ENCODE measurements around the gene SYT10. TPM values are rescaled to one million over a fixed set of nuclear protein-coding genes. Genes with fewer than 3 reads are reported as not detected.

The SYT10 gene, protein sequence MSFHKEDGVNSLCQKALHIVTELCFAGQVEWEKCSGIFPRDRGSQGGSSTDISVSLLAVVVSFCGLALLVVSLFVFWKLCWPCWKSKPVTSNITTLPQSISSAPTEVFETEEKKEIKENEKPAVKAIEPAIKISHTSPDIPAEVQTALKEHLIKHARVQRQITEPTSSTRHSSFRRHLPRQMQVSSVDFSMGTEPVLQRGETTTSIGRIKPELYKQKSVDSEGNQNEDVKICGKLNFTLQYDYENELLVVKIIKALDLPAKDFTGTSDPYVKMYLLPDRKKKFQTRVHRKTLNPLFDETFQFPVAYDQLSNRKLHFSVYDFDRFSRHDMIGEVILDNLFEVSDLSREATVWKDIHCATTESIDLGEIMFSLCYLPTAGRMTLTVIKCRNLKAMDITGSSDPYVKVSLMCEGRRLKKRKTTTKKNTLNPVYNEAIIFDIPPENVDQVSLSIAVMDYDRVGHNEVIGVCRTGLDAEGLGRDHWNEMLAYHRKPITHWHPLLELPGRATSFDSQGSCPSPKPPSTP
- not detected in 2 replicates for total RNA-seq
- not detected in 2 replicates for polyA plus RNA-seq
- polyA plus RNA-seq (2012) = not detected in 2 replicates
- polyA minus RNA-seq (ENCODE audit: low replicate concordance) = not detected in 2 replicates

DNA sequence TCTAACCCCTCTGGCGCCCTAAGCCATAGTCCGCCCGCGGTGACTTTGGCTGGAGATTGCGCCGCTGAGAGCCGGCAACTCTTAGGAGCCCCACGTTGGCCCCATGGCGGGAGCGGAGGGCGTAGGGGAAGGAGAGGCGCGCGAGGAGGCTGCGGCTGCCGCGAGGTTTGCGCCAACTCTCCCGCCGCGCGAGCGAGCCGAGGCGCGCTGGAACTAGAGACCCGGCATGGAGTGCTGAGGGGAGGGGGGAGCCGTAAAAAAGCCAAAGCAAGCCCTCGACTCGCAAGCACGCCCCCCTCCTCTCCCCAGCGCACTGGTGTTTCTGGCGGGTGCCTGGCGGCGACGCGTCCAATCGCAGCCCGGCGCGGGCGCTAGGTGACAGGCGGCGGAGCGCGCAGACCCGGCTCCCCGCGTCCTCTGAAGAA lies at the start of gene SYT10:
TSS of gene SYT10 (minus strand) at position 233 of the 425 bp plus-strand sequence. CDS start 297 bp downstream, outside the sequence.
- peak within 1 kb of the TSS; percentile 73 for H2AFZ ChIP-seq (ENCODE audit: low read length)
- H3K9me3 ChIP-seq (ENCODE audit: control insufficient read depth, insufficient read depth, low read depth, low read length) = no peaks in the 10 kb centered on the region
- no peaks in the 10 kb centered on the region for H3K36me3 ChIP-seq (ENCODE audit: control insufficient read depth, insufficient read depth, low read length)
- H3K9ac ChIP-seq (ENCODE audit: insufficient read depth, low read length) = peak within 1 kb of the TSS; percentile 16
- no peak within 1 kb of the TSS for H3K27ac ChIP-seq (ENCODE audit: insufficient read depth, low read length)
- no peaks in the 10 kb centered on the region for H3K4me1 ChIP-seq (ENCODE audit: control insufficient read depth, extremely low read depth, insufficient read depth, low read length)
- peak within 1 kb of the TSS; percentile 52 to 67 (median 60) for H3K4me3 ChIP-seq (replicated peaks in 1 of 4; ENCODE audit: control extremely low read depth in 1 of 4, insufficient read depth in 1 of 4, low read depth in 3 of 4, low read length in 4 of 4)
- H3K27me3 ChIP-seq (ENCODE audit: control insufficient read depth, insufficient read depth, low read length) = peaks cover 7% of the 10 kb centered on the region
- no peaks in the 10 kb centered on the region for H3K79me2 ChIP-seq (ENCODE audit: control insufficient read depth, insufficient read depth, low read length)
- H4K20me1 ChIP-seq (ENCODE audit: control insufficient read depth, extremely low read depth, insufficient read depth, low read length) = no peaks in the 10 kb centered on the region
- DNase-seq (ENCODE audit: low read depth in 2 of 2) = peak in 1 of 2 donors; percentile 8
- TF ChIP-seq EZH2 (IDR thresholded peaks at IDR 0.05; ENCODE audit: low read length, missing control alignments) = no peak
- TF ChIP-seq, protein P1, sequence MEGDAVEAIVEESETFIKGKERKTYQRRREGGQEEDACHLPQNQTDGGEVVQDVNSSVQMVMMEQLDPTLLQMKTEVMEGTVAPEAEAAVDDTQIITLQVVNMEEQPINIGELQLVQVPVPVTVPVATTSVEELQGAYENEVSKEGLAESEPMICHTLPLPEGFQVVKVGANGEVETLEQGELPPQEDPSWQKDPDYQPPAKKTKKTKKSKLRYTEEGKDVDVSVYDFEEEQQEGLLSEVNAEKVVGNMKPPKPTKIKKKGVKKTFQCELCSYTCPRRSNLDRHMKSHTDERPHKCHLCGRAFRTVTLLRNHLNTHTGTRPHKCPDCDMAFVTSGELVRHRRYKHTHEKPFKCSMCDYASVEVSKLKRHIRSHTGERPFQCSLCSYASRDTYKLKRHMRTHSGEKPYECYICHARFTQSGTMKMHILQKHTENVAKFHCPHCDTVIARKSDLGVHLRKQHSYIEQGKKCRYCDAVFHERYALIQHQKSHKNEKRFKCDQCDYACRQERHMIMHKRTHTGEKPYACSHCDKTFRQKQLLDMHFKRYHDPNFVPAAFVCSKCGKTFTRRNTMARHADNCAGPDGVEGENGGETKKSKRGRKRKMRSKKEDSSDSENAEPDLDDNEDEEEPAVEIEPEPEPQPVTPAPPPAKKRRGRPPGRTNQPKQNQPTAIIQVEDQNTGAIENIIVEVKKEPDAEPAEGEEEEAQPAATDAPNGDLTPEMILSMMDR (conservative IDR thresholded peaks at IDR 0.05 in 1 of 2, IDR thresholded peaks at IDR 0.05 in 1 of 2; ENCODE audit: low read depth in 1 of 2, low read length in 2 of 2) = no peak
- peak within 1 kb of the TSS; percentile 87 for H3K4me2 ChIP-seq (ENCODE audit: extremely low read depth, insufficient read depth, low read length)

DNA sequence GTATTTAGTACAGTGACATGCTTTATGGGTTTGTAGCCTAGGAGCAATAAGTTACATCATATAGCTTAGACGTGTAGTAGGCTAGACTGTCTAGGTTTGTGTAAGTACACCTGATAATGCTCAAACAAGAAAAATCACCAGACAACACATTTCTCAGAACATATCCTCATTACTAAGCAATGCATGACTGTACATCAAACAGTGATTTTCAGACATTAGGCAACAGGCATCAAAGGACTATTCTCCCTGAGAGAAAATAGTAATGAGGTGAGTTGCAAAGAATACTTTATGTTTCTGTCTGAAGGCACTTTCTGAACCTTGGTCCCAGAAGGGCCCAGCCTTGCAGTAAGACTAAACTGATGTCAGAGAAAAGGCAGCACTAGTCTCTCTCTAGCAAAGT lies 48.4 kb upstream of the SYT10 start:
- DNase-seq (ENCODE audit: low read depth in 2 of 2) = peak in 1 of 2 donors; percentile 0
- Histone ChIP-seq H3K27me3 (ENCODE audit: control insufficient read depth, insufficient read depth, low read length) (no peaks in the 10 kb centered on the region), H3K9me3 (ENCODE audit: control insufficient read depth, insufficient read depth, low read depth, low read length) (no peaks in the 10 kb centered on the region), H3K27ac (ENCODE audit: insufficient read depth, low read length) (no peak overlapping the region), H3K9ac (ENCODE audit: insufficient read depth, low read length) (no peak overlapping the region), H2AFZ (ENCODE audit: low read length) (no peak overlapping the region), H3K36me3 (ENCODE audit: control insufficient read depth, insufficient read depth, low read length) (no peaks in the 10 kb centered on the region), H3K4me2 (ENCODE audit: extremely low read depth, insufficient read depth, low read length) (no peak overlapping the region), H3K79me2 (ENCODE audit: control insufficient read depth, insufficient read depth, low read length) (no peaks in the 10 kb centered on the region), H3K4me3 (replicated peaks in 1 of 4; ENCODE audit: control extremely low read depth in 1 of 4, insufficient read depth in 1 of 4, low read depth in 3 of 4, low read length in 4 of 4) (no peak overlapping the region), H4K20me1 (ENCODE audit: control insufficient read depth, extremely low read depth, insufficient read depth, low read length) (no peaks in the 10 kb centered on the region), H3K4me1 (ENCODE audit: control insufficient read depth, extremely low read depth, insufficient read depth, low read length) (no peaks in the 10 kb centered on the region)
- TF ChIP-seq, protein P1 (conservative IDR thresholded peaks at IDR 0.05 in 1 of 2, IDR thresholded peaks at IDR 0.05 in 1 of 2; ENCODE audit: low read depth in 1 of 2, low read length in 2 of 2) = no peak
- TF ChIP-seq EZH2 (IDR thresholded peaks at IDR 0.05; ENCODE audit: low read length, missing control alignments) = no peak

DNA sequence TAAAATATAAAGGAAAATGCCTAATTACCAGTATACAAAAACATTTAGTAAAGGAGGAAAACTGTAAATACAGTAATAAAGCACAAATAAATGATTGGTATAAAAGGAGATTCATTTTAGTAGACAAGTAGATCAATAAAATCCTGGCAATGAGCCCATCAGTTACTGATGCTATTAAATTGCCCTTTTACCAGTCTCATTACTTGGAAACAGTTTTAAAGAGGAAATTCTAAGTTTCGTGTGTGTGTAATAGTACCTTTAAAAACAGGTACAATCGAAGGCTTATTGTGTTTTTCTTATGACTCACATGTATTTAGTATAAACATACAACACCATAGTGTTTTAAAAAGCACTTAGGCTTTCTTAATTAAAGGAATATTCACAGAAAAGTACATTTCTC lies 46.4 kb upstream of the SYT10 start:
- no peaks in the 10 kb centered on the region for H3K27me3 ChIP-seq (ENCODE audit: control insufficient read depth, insufficient read depth, low read length)
- no peak overlapping the region for H2AFZ ChIP-seq (ENCODE audit: low read length)
- H3K79me2 ChIP-seq (ENCODE audit: control insufficient read depth, insufficient read depth, low read length) = no peaks in the 10 kb centered on the region
- no peaks in the 10 kb centered on the region for H3K4me1 ChIP-seq (ENCODE audit: control insufficient read depth, extremely low read depth, insufficient read depth, low read length)
- H3K4me3 ChIP-seq (replicated peaks in 1 of 4; ENCODE audit: control extremely low read depth in 1 of 4, insufficient read depth in 1 of 4, low read depth in 3 of 4, low read length in 4 of 4) = no peak overlapping the region
- H3K27ac ChIP-seq (ENCODE audit: insufficient read depth, low read length) = no peak overlapping the region
- no peaks in the 10 kb centered on the region for H3K9me3 ChIP-seq (ENCODE audit: control insufficient read depth, insufficient read depth, low read depth, low read length)
- no peak for DNase-seq (ENCODE audit: low read depth in 2 of 2)
- H3K4me2 ChIP-seq (ENCODE audit: extremely low read depth, insufficient read depth, low read length) = no peak overlapping the region
- H4K20me1 ChIP-seq (ENCODE audit: control insufficient read depth, extremely low read depth, insufficient read depth, low read length) = no peaks in the 10 kb centered on the region
- no peak overlapping the region for H3K9ac ChIP-seq (ENCODE audit: insufficient read depth, low read length)
- H3K36me3 ChIP-seq (ENCODE audit: control insufficient read depth, insufficient read depth, low read length) = no peaks in the 10 kb centered on the region
- no peak for TF ChIP-seq EZH2 (IDR thresholded peaks at IDR 0.05; ENCODE audit: low read length, missing control alignments)
- TF ChIP-seq, protein P1 (conservative IDR thresholded peaks at IDR 0.05 in 1 of 2, IDR thresholded peaks at IDR 0.05 in 1 of 2; ENCODE audit: low read depth in 1 of 2, low read length in 2 of 2) = no peak
